DND-41 (cell line): ENCODE measurements around the gene STK32C.

Experiments
- ATAC-seq: fragments of 200-7000 bp; cut with Tn5 transposase; 3 replicates; pipeline ENCODE4 v1.9.1; 2021; ENCODE audit warnings: low read depth; ENCODE audit not compliant: insufficient read depth
- DNase-seq: peaks from one replicate; pipeline ENCODE4 v3.0.0-alpha.2; 2020
- H2AFZ ChIP-seq: 2 replicates; pipeline ENCODE4 v1.6.0; 2012; ENCODE audit warnings: low read depth, low read length
- H3K27ac ChIP-seq: 2 replicates; pipeline ENCODE4 v1.5.1; 2012; ENCODE audit warnings: low read length, inconsistent platforms
- H3K27me3 ChIP-seq: fragments of 200-600 bp; sonication (generic); 2 replicates; pipeline ENCODE4 v1.6.0; 2012; ENCODE audit warnings: low read length, mild to moderate bottlenecking, inconsistent platforms; ENCODE audit not compliant: insufficient read depth, poor library complexity
- H3K36me3 ChIP-seq: 2 replicates; pipeline ENCODE4 v1.5.1; 2012; ENCODE audit warnings: low read length, inconsistent platforms; ENCODE audit not compliant: insufficient read depth
- H3K4me1 ChIP-seq: 2 replicates; pipeline ENCODE4 v1.5.1; 2012; ENCODE audit warnings: mild to moderate bottlenecking, low read length; ENCODE audit not compliant: insufficient read depth
- H3K4me2 ChIP-seq: 2 replicates; pipeline ENCODE4 v1.6.0; 2012; ENCODE audit warnings: mild to moderate bottlenecking, moderate library complexity, low read length, inconsistent platforms; ENCODE audit not compliant: insufficient read depth
- H3K4me3 ChIP-seq, 2 experiments: fragments of 200-600 bp in 1 of 2; shearing (Covaris generic) in 1 of 2; 2 replicates each; pipeline ENCODE4 v1.5.1; 2012 to 2016; ENCODE audit warnings: inconsistent platforms in 2 of 2, low read length in 2 of 2, mild to moderate bottlenecking in 2 of 2, low read depth in 1 of 2, moderate library complexity in 1 of 2
- H3K79me2 ChIP-seq: 2 replicates; pipeline ENCODE4 v1.6.0; 2012; ENCODE audit warnings: low read length, inconsistent platforms; ENCODE audit not compliant: insufficient read depth
- H3K9ac ChIP-seq: 2 replicates; pipeline ENCODE4 v1.6.0; 2012; ENCODE audit warnings: low read depth, mild to moderate bottlenecking, inconsistent platforms, low read length, moderate library complexity
- H3K9me3 ChIP-seq: 2 replicates; pipeline ENCODE4 v1.5.1; 2012; ENCODE audit warnings: low read length, moderate library complexity, mild to moderate bottlenecking, inconsistent platforms; ENCODE audit not compliant: insufficient read depth, severe bottlenecking
- H4K20me1 ChIP-seq: 2 replicates; pipeline ENCODE4 v1.6.0; 2012; ENCODE audit warnings: low read length; ENCODE audit not compliant: insufficient read depth
- EZH2 ChIP-seq: IDR thresholded peaks from 3 replicates; pipeline ENCODE4 v1.6.1; 2012; ENCODE audit warnings: borderline replicate concordance, low read depth, mild to moderate bottlenecking, moderate library complexity, low read length, inconsistent platforms; ENCODE audit not compliant: severe bottlenecking
- TF ChIP-seq, protein P1 (sequence below): IDR thresholded peaks from 2 replicates; pipeline ENCODE4 v1.5.1; 2012; ENCODE audit warnings: borderline replicate concordance, low read length, moderate library complexity, mild to moderate bottlenecking; ENCODE audit not compliant: poor library complexity, severe bottlenecking; ENCODE audit errors: extremely low read depth

The STK32C gene

DNA sequence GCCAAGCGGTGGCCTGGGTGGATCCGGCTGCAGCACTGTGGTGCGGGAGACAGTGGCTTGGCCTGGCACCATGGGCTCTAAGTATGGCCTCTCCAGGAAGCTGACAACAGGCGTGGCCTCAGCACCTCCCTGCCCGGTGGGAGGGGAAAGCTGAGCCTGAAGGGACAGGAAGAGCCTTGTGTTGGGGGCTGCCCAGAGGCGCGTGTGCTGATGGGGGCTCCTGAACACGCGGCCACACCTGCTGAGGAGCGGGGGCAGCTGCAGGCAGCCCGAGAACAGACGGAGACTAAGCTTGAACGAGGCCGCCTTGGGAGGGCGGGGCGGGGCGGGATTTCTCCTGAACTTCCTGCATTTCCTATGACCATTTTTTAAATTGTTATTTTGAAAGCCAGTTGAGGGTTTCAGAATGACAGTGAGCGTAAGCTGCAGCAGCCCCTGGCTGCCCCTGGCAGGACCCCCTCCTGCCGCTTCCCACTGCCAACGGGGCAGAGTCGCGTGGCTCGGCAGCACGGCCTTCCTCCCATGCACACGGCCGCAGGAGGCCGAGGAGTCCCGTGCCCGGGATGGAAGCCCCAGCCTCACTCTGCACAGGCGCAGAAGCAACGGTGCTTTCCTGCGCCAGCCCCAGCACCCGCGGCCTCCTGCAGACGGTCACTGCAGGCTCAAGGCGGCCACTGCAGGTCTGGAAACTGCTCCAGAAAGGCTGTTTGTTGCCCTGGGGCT is 77.8 kb downstream of the STK32C start:
- H3K27ac ChIP-seq, result no peak overlapping the region
- no peak overlapping the region for H2AFZ ChIP-seq
- ATAC-seq, result no peak

DNA sequence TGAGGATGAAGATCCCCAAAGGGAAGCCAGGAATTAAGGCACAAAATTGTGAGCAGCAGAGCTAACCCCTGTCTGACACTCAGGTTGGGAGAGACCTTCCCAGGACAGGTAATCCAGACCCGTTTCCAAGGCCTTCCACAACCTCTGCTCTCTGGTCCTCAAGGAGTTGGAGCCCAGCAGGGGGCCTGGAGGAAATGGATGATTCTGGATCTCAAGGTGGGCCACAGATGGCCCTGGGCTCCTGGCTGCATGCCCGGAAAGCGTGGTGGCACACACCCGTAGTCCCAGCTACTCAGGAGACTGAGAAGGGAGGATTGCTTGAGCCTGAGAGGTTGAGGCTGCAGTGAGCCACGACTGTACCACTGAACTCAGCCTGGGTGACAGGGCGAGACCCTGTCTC is 78.7 kb downstream of the STK32C start:
- Histone ChIP-seq H4K20me1 (no peaks in the 10 kb centered on the region; the same call in 1 of the 2 replicates), H3K9ac (no peak overlapping the region), H3K27me3 (no peaks in the 10 kb centered on the region), H3K4me3 (no peak overlapping the region), H3K9me3 (no peaks in the 10 kb centered on the region), H3K36me3 (no peaks in the 10 kb centered on the region), H3K4me1 (no peaks in the 10 kb centered on the region), H3K4me2 (no peak overlapping the region), H3K79me2 (no peaks in the 10 kb centered on the region), H3K27ac (no peak overlapping the region), H2AFZ (no peak overlapping the region)
- TF ChIP-seq, protein P1, sequence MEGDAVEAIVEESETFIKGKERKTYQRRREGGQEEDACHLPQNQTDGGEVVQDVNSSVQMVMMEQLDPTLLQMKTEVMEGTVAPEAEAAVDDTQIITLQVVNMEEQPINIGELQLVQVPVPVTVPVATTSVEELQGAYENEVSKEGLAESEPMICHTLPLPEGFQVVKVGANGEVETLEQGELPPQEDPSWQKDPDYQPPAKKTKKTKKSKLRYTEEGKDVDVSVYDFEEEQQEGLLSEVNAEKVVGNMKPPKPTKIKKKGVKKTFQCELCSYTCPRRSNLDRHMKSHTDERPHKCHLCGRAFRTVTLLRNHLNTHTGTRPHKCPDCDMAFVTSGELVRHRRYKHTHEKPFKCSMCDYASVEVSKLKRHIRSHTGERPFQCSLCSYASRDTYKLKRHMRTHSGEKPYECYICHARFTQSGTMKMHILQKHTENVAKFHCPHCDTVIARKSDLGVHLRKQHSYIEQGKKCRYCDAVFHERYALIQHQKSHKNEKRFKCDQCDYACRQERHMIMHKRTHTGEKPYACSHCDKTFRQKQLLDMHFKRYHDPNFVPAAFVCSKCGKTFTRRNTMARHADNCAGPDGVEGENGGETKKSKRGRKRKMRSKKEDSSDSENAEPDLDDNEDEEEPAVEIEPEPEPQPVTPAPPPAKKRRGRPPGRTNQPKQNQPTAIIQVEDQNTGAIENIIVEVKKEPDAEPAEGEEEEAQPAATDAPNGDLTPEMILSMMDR, result no peak
- TF ChIP-seq EZH2, result no peak
- ATAC-seq (no peak), DNase-seq (no peak)

More for the DNA sequence above, 77.8 kb downstream of the STK32C start:
- H3K4me1 ChIP-seq, result no peaks in the 10 kb centered on the region
- no peak for DNase-seq
- H3K27me3 ChIP-seq, result no peaks in the 10 kb centered on the region
- no peaks in the 10 kb centered on the region for H3K9me3 ChIP-seq
- H3K4me3 ChIP-seq, result no peak overlapping the region
- H3K4me2 ChIP-seq, result no peak overlapping the region
- TF ChIP-seq EZH2, result no peak
- TF ChIP-seq, protein P1, result no peak
- no peak overlapping the region for H3K9ac ChIP-seq
- no peaks in the 10 kb centered on the region for H3K36me3 ChIP-seq
- no peaks in the 10 kb centered on the region for H3K79me2 ChIP-seq
- no peaks in the 10 kb centered on the region; the same call in 1 of the 2 replicates for H4K20me1 ChIP-seq

DNA sequence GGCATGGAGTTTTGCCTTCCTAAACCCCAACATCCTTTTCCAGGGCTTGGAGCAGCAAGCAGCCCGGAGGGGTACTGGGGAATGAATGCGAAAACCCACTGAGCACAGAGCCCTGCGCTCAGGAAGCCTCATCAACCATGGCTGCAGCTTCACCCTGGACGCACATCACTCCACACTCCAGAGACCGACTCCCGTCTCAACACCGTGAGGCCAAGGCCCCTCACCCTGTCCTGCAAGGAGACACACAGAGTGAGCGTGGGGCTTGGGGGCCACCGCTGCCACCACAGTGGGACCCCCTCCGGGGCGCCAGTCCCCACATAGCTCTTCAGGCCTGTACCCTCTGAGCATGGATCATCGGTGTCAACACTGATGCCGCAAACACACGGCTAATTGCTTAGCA is 79.1 kb downstream of the STK32C start:
- ATAC-seq, result no peak
- no peak for TF ChIP-seq EZH2
- TF ChIP-seq, protein P1, result no peak
- DNase-seq, result no peak
- Histone ChIP-seq H3K4me2 (no peak overlapping the region), H3K9me3 (no peaks in the 10 kb centered on the region), H3K27ac (no peak overlapping the region), H3K9ac (no peak overlapping the region), H3K27me3 (no peaks in the 10 kb centered on the region), H3K79me2 (no peaks in the 10 kb centered on the region), H2AFZ (no peak overlapping the region), H4K20me1 (no peaks in the 10 kb centered on the region; the same call in 1 of the 2 replicates), H3K4me3 (no peak overlapping the region), H3K4me1 (no peaks in the 10 kb centered on the region), H3K36me3 (no peaks in the 10 kb centered on the region)
